Liver (tissue), 3 donors: ENCODE results near the gene PDE4D.

Experiments
- ATF3 ChIP-seq: IDR thresholded peaks from 2 replicates; pipeline ENCODE4 v1.6.1; 2016; ENCODE audit warnings: antibody characterized with exemption
- HNF4A ChIP-seq, 2 donors: conservative IDR thresholded peaks; 2 replicates each; pipeline ENCODE4 v1.6.1; 2016; ENCODE audit warnings: antibody characterized with exemption in 2 of 2, mild to moderate bottlenecking in 2 of 2
- RXRA ChIP-seq, 2 donors: IDR thresholded peaks; 2 replicates each; pipeline ENCODE4 v1.6.1; 2017 to 2018; ENCODE audit warnings: antibody characterized with exemption in 2 of 2, mild to moderate bottlenecking in 1 of 2
- ZBTB33 ChIP-seq: IDR thresholded peaks from 2 replicates; pipeline ENCODE4 v1.6.1; 2016; ENCODE audit warnings: antibody characterized with exemption
- TF ChIP-seq, protein P1 (sequence below): fragments of 150-350 bp; IDR thresholded peaks from 2 replicates; pipeline ENCODE4 v1.5.1; 2017; ENCODE audit warnings: improper control_type of control experiment, low read depth, low read length; ENCODE audit not compliant: missing input control
- TF ChIP-seq, protein P2 (sequence below): IDR thresholded peaks from 2 replicates; pipeline ENCODE4 v1.6.1; 2016; ENCODE audit warnings: antibody characterized with exemption
- TF ChIP-seq, protein P3 (sequence below): IDR thresholded peaks from 2 replicates; pipeline ENCODE4 v1.6.1; 2016; ENCODE audit warnings: antibody characterized with exemption, mild to moderate bottlenecking
- donor health status: healthy.
- donor health status: healthy.

DNA sequence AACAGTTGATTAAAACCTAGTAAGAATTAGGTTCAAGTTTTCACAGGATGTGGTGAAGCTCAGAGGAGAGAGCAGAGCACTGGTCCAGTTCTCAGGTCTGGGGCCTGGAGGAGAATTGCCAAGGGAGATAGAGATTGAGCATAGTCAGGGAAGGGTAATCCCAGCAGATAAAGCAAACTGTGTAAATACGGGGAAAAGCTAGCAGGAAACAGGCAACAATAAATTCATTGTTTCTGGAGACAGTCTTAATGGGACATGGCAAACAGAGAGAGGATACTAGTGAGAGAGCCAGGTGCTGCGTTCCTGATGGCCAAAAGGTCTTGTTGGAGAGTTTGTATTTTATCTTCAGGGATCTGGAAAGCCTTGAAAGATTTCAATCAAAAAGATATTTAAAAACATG lies 333.0 kb downstream of the PDE4D start:
- TF ChIP-seq ZBTB33, result no peak
- no peak for TF ChIP-seq RXRA (IDR thresholded peaks at IDR 0.05)
- TF ChIP-seq, protein P1, sequence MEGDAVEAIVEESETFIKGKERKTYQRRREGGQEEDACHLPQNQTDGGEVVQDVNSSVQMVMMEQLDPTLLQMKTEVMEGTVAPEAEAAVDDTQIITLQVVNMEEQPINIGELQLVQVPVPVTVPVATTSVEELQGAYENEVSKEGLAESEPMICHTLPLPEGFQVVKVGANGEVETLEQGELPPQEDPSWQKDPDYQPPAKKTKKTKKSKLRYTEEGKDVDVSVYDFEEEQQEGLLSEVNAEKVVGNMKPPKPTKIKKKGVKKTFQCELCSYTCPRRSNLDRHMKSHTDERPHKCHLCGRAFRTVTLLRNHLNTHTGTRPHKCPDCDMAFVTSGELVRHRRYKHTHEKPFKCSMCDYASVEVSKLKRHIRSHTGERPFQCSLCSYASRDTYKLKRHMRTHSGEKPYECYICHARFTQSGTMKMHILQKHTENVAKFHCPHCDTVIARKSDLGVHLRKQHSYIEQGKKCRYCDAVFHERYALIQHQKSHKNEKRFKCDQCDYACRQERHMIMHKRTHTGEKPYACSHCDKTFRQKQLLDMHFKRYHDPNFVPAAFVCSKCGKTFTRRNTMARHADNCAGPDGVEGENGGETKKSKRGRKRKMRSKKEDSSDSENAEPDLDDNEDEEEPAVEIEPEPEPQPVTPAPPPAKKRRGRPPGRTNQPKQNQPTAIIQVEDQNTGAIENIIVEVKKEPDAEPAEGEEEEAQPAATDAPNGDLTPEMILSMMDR, result no peak
- no peak for TF ChIP-seq HNF4A (conservative IDR thresholded peaks at IDR 0.05)
- TF ChIP-seq, protein P2, sequence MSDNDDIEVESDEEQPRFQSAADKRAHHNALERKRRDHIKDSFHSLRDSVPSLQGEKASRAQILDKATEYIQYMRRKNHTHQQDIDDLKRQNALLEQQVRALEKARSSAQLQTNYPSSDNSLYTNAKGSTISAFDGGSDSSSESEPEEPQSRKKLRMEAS, result no peak
- TF ChIP-seq ATF3, result no peak
- TF ChIP-seq, protein P3, sequence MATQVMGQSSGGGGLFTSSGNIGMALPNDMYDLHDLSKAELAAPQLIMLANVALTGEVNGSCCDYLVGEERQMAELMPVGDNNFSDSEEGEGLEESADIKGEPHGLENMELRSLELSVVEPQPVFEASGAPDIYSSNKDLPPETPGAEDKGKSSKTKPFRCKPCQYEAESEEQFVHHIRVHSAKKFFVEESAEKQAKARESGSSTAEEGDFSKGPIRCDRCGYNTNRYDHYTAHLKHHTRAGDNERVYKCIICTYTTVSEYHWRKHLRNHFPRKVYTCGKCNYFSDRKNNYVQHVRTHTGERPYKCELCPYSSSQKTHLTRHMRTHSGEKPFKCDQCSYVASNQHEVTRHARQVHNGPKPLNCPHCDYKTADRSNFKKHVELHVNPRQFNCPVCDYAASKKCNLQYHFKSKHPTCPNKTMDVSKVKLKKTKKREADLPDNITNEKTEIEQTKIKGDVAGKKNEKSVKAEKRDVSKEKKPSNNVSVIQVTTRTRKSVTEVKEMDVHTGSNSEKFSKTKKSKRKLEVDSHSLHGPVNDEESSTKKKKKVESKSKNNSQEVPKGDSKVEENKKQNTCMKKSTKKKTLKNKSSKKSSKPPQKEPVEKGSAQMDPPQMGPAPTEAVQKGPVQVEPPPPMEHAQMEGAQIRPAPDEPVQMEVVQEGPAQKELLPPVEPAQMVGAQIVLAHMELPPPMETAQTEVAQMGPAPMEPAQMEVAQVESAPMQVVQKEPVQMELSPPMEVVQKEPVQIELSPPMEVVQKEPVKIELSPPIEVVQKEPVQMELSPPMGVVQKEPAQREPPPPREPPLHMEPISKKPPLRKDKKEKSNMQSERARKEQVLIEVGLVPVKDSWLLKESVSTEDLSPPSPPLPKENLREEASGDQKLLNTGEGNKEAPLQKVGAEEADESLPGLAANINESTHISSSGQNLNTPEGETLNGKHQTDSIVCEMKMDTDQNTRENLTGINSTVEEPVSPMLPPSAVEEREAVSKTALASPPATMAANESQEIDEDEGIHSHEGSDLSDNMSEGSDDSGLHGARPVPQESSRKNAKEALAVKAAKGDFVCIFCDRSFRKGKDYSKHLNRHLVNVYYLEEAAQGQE, result no peak
